A673 (cell line): ENCODE results near the gene CCN5. TPM values are rescaled to one million over a fixed set of nuclear protein-coding genes. Genes with fewer than 3 reads are reported as not detected.

Experiments
- BruUV-seq: library from RNA; stranded (reverse); fragments of 400-500 nt; replicated peaks from 2 replicates; lab custom pipeline; 2021; lab: Mats Ljungman, UMichigan
- CTCF ChIA-PET: fragments of 300-600 bp; sonication (Branson Sonifier 250); formaldehyde crosslinking; loops from one replicate; lab custom pipeline; 2022; ENCODE audit warnings: antibody characterized with exemption; lab: Charles Lee
- POLR2A ChIA-PET: fragments of 300-600 bp; sonication (Branson Sonifier 250); formaldehyde crosslinking; loops from one replicate; lab custom pipeline; 2022; ENCODE audit warnings: antibody characterized with exemption; ENCODE audit not compliant: low non-redundant PET; lab: Charles Lee
- DNase-seq: peaks from one replicate; pipeline ENCODE4 v3.0.0-alpha.2; 2015; ENCODE audit warnings: low spot score
- H3K27ac ChIP-seq: fragments of 200-600 bp; sonication (generic); 2 replicates; pipeline ENCODE4 v1.5.1; 2016; ENCODE audit warnings: mixed run types, low read depth, mild to moderate bottlenecking, mixed read lengths, antibody characterized with exemption, low read length; ENCODE audit not compliant: poor library complexity, severe bottlenecking
- H3K27me3 ChIP-seq: fragments of 200-600 bp; sonication (generic); replicated peaks from 2 replicates; pipeline ENCODE4 v1.6.1; 2017; ENCODE audit warnings: mixed run types, low read depth, mild to moderate bottlenecking, mixed read lengths, antibody characterized with exemption, low read length; ENCODE audit not compliant: insufficient read depth, poor library complexity
- H3K36me3 ChIP-seq: fragments of 200-600 bp; sonication (generic); 2 replicates; pipeline ENCODE4 v1.6.1; 2016; ENCODE audit warnings: mixed run types, mild to moderate bottlenecking, mixed read lengths, antibody characterized with exemption, low read length; ENCODE audit not compliant: insufficient read depth, poor library complexity, severe bottlenecking
- H3K4me1 ChIP-seq: fragments of 200-600 bp; sonication (generic); 2 replicates; pipeline ENCODE4 v1.6.1; 2017; ENCODE audit warnings: mixed run types, mild to moderate bottlenecking, mixed read lengths, antibody characterized with exemption, low read length; ENCODE audit not compliant: insufficient read depth, poor library complexity, severe bottlenecking
- H3K4me3 ChIP-seq: fragments of 200-600 bp; sonication (generic); 2 replicates; pipeline ENCODE4 v1.5.1; 2016; ENCODE audit warnings: low read depth, mixed run types, mild to moderate bottlenecking, mixed read lengths, low read length; ENCODE audit not compliant: poor library complexity, severe bottlenecking
- H3K9me3 ChIP-seq: fragments of 200-600 bp; sonication (generic); 2 replicates; pipeline ENCODE4 v1.6.1; 2016; ENCODE audit warnings: mixed run types, low read depth, mild to moderate bottlenecking, mixed read lengths, antibody characterized with exemption, low read length; ENCODE audit not compliant: poor library complexity, severe bottlenecking
- CTCF ChIP-seq: fragments of 300-800, 200-600 bp; sonication (generic); conservative IDR thresholded peaks from 2 replicates; pipeline ENCODE4 v1.5.1; 2017; ENCODE audit warnings: low read depth, mild to moderate bottlenecking, antibody characterized with exemption, low read length, moderate library complexity, mixed read lengths
- EZH2 ChIP-seq: fragments of 200-600 bp; sonication (generic); IDR thresholded peaks from 2 replicates; pipeline ENCODE4 v1.6.1; 2017; ENCODE audit warnings: borderline replicate concordance, low read depth, mild to moderate bottlenecking, mixed read lengths, antibody characterized with exemption, low read length; ENCODE audit not compliant: poor library complexity, severe bottlenecking
- intact Hi-C: fragments of 100-400 bp; cut with micrococcal nuclease; formaldehyde crosslinking; loops from one replicate; pipeline ENCODE4 v1.10.0; 2022; ENCODE audit not compliant: unreplicated experiment
- total RNA-seq: library from RNA; stranded (reverse); gene quantifications from 2 replicates; pipeline ENCODE4 v1.2.3, GENCODE V29; 2021

Gene CCN5
- total RNA-seq, 1 experiment from 2014 or later = not detected

GRCh38 chr20:44688053-44688625, 27.0 kb upstream of the CCN5 start:
- BruUV-seq = no TSS peak
- CTCF ChIA-PET = no interaction called here

DNA sequence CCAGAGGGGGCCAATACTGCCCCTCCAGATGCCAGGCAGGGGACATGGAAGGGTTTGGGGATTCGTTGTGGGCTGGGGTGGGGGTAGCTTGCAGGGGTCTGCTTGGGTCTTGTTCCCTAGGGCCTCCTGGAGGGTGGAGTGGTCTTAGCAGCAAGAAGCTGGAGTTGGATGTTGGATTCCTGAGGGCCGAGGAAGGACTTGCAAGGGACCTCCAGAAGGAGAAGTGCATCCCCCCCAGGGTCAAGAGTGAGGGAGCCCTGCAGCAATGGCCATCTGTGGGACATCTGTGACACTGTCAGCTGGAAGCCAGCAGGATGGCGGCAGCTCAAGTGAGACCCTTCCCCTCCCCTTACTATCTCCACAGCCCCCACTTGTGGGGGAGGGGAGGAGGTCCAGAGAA, 25.4 kb upstream of the CCN5 start:
- BruUV-seq = no TSS peak
- DNase-seq = no peak
- no peaks in the 10 kb centered on the region for H3K4me1 ChIP-seq
- CTCF ChIA-PET = no interaction called here
- POLR2A ChIA-PET = no interaction called here
- H3K9me3 ChIP-seq = no peaks in the 10 kb centered on the region
- no peak overlapping the region for H3K4me3 ChIP-seq
- no peaks in the 10 kb centered on the region for H3K27me3 ChIP-seq
- intact Hi-C loops = no loop called here
- H3K27ac ChIP-seq = no peak overlapping the region
- H3K36me3 ChIP-seq = no peaks in the 10 kb centered on the region
- no peak for TF ChIP-seq EZH2
- TF ChIP-seq CTCF = no peak

More at GRCh38 chr20:44688053-44688625, 27.0 kb upstream of the CCN5 start:
- H3K27ac ChIP-seq = no peak overlapping the region
- H3K36me3 ChIP-seq = no peaks in the 10 kb centered on the region
- no peak for TF ChIP-seq CTCF
- no peak for TF ChIP-seq EZH2
- POLR2A ChIA-PET = no interaction called here
- no peaks in the 10 kb centered on the region for H3K9me3 ChIP-seq
- intact Hi-C loops = no loop called here
- H3K27me3 ChIP-seq = no peaks in the 10 kb centered on the region
- DNase-seq = no peak
- no peaks in the 10 kb centered on the region for H3K4me1 ChIP-seq
- H3K4me3 ChIP-seq = no peak overlapping the region

- no TSS peak for BruUV-seq
- no peak for DNase-seq
- H3K36me3 ChIP-seq = no peaks in the 10 kb centered on the region
- no peaks in the 10 kb centered on the region for H3K27me3 ChIP-seq
- CTCF ChIA-PET = no interaction called here
- no peaks in the 10 kb centered on the region for H3K9me3 ChIP-seq
- POLR2A ChIA-PET = no interaction called here
- no peak overlapping the region for H3K4me3 ChIP-seq
- H3K27ac ChIP-seq = no peak overlapping the region
- intact Hi-C loops = no loop called here
- TF ChIP-seq CTCF (no peak), EZH2 (no peak)
- H3K4me1 ChIP-seq = no peaks in the 10 kb centered on the region
Measured at GRCh38 chr20:44690781-44691423, 24.3 kb upstream of the CCN5 start.
